ENCODE measurements around the gene PTEN. TPM values are rescaled to one million over a fixed set of nuclear protein-coding genes. Genes with fewer than 3 reads are reported as not detected.

Gene PTEN
- total and polyA plus RNA-seq, 8 donors, result 97.1 to 140 (median 121) TPM

- intact Hi-C loops (cut with DNase I), result loop anchor here in 1 of 2 donors (5.0 to 10.0 kb wide), 2 partner anchors 527 to 695 kb away; no protein-coding TSS in a partner anchor
- ATAC-seq, result no peak
- peak in 1 of 4 donors; percentile 54 for DNase-seq
Observed at GRCh38 chr10:87860156-87860795, 3.1 kb upstream of the PTEN start.

GRCh38 chr10:87860816-87861403 lies 2.5 kb upstream of the PTEN start:
- no peak for ATAC-seq
- peak overlapping the region in 1 of 2 donors; percentile 97 for H3K27ac ChIP-seq
- TF ChIP-seq CTCF (IDR thresholded peaks at IDR 0.05), result no peak
- DNase-seq, result no peak
- H3K36me3 ChIP-seq, result no peaks in the 10 kb centered on the region
- H3K4me1 ChIP-seq, result peaks cover 0 to 17% of the 10 kb centered on the region in 2 donors
- no peaks in the 10 kb centered on the region for H3K27me3 ChIP-seq
- intact Hi-C loops (cut with DNase I), result loop anchor here in 1 of 2 donors (5.0 to 10.0 kb wide), 2 partner anchors 526 to 694 kb away; no protein-coding TSS in a partner anchor
- peak overlapping the region in 1 of 2 donors; percentile 81 for H3K4me3 ChIP-seq
- H3K9me3 ChIP-seq, result no peaks in the 10 kb centered on the region

More at GRCh38 chr10:87860156-87860795, 3.1 kb upstream of the PTEN start:
- no peak overlapping the region for H3K27ac ChIP-seq
- H3K36me3 ChIP-seq, result no peaks in the 10 kb centered on the region
- H3K27me3 ChIP-seq, result no peaks in the 10 kb centered on the region
- no peaks in the 10 kb centered on the region for H3K9me3 ChIP-seq
- peaks cover 0 to 17% of the 10 kb centered on the region in 2 donors for H3K4me1 ChIP-seq
- TF ChIP-seq CTCF (IDR thresholded peaks at IDR 0.05), result peak; percentile 15 to 23
- no peak overlapping the region for H3K4me3 ChIP-seq

GRCh38 chr10:87861566-87861952 lies 1.9 kb upstream of the PTEN start:
- no peak for TF ChIP-seq CTCF (IDR thresholded peaks at IDR 0.05)

GRCh38 chr10:87861953-87862678 lies 1.3 kb upstream of the PTEN start:
- H3K9me3 ChIP-seq, result no peaks in the 10 kb centered on the region
- peak; percentile 84 for ATAC-seq
- no peaks in the 10 kb centered on the region for H3K36me3 ChIP-seq
- DNase-seq, result peak; percentile 96 to 98 (median 97)
- peaks cover 0 to 17% of the 10 kb centered on the region in 2 donors for H3K4me1 ChIP-seq
- intact Hi-C loops (cut with DNase I), result loop anchor here in 1 of 2 donors (5.0 to 10.0 kb wide), 2 partner anchors 525 to 693 kb away; no protein-coding TSS in a partner anchor
- no peaks in the 10 kb centered on the region for H3K27me3 ChIP-seq
- peak overlapping the region; percentile 97 to 99 for H3K27ac ChIP-seq
- H3K4me3 ChIP-seq, result peak overlapping the region; percentile 76 to 81
- no peak for TF ChIP-seq CTCF (IDR thresholded peaks at IDR 0.05)

More at GRCh38 chr10:87861566-87861952, 1.9 kb upstream of the PTEN start:
- H3K4me3 ChIP-seq, result peak overlapping the region; percentile 76 to 81
- H3K36me3 ChIP-seq, result no peaks in the 10 kb centered on the region
- H3K4me1 ChIP-seq, result peaks cover 0 to 17% of the 10 kb centered on the region in 2 donors
- peak overlapping the region; percentile 97 to 99 for H3K27ac ChIP-seq
- intact Hi-C loops (cut with DNase I), result loop anchor here in 1 of 2 donors (5.0 to 10.0 kb wide), 2 partner anchors 526 to 693 kb away; no protein-coding TSS in a partner anchor
- DNase-seq, result peak; percentile 62 to 89 (median 77)
- peak; percentile 49 for ATAC-seq
- H3K9me3 ChIP-seq, result no peaks in the 10 kb centered on the region
- no peaks in the 10 kb centered on the region for H3K27me3 ChIP-seq
